ENCODE results near the gene KRTAP10-8.
A peak's percentile ranks its signal among the peaks of the same experiment; 100 is the strongest.
"Not testable (repeated sequence)": the region's sequence is repeated elsewhere in the genome, so short reads cannot be mapped to it uniquely, and the experiment has no call there.

KRTAP10-8 gene

GRCh38 chr21:44618909-44619308, 7.0 kb downstream of the KRTAP10-8 start:
- peak; percentile 59 for DNase-seq

- DNase-seq, result no peak
Observed at GRCh38 chr21:44619886-44620285, 8.0 kb downstream of the KRTAP10-8 start.

GRCh38 chr21:44623575-44623974, 11.7 kb downstream of the KRTAP10-8 start:
- no peak for DNase-seq

DNA sequence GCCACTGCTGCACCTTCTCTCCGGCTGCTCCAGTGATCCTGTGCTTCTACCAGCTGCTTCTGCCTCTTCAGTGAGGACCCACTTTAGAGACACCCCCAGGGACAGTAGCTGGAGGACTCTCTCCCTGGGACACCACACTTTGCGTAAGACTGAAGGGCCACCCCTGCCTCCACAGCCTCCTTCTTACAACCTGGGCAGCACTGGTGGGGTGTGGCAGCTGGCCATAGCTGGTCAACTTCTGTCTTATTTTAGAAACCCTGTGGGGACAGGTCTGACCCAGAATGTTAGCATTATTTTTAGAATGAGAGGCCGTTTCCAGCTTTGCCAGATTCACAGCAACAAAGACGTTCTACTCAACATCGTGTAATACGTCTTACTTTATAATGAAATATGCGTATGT, 13.9 kb downstream of the KRTAP10-8 start:
- DNase-seq, result no peak

- DNase-seq, result no peak
Observed at GRCh38 chr21:44626262-44626661, 14.4 kb downstream of the KRTAP10-8 start.

- no peak for DNase-seq
Observed at GRCh38 chr21:44626673-44627143, 14.8 kb downstream of the KRTAP10-8 start, which contains the start of gene KRTAP10-9. TSS of gene KRTAP10-9 (plus strand) at chr21:44627093. CDS start at chr21:44627172, 79 bp downstream.

DNA sequence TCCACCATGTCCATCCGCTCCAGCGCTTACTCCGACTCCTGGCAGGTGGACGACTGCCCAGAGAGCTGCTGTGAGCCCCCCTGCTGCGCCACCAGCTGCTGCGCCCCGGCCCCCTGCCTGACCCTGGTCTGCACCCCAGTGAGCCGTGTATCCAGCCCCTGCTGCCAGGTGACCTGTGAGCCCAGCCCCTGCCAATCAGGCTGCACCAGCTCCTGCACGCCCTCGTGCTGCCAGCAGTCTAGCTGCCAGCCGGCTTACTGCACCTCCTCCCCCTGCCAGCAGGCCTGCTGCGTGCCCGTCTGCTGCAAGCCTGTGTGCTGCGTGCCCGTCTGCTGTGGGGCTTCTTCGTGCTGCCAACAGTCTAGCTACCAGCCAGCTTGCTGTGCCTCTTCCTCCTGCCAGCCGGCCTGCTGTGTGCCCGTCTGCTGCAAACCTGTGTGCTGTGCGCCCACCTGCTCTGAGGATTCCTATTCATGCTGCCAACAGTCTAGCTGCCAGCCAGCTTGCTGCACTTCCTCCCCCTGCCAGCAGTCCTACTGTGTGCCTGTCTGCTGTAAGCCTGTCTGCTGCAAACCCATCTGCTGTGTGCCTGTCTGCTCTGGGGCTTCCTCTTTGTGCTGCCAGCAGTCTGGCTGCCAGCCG, 15.4 kb downstream of the KRTAP10-8 start:
- not testable (repeated sequence) for DNase-seq

GRCh38 chr21:44627831-44628233, 16.0 kb downstream of the KRTAP10-8 start:
- not testable (repeated sequence) for DNase-seq

- no peak for DNase-seq
Observed at GRCh38 chr21:44628707-44629391, 17.0 kb downstream of the KRTAP10-8 start.

GRCh38 chr21:44630440-44630839, 18.6 kb downstream of the KRTAP10-8 start:
- DNase-seq, result no peak

DNA sequence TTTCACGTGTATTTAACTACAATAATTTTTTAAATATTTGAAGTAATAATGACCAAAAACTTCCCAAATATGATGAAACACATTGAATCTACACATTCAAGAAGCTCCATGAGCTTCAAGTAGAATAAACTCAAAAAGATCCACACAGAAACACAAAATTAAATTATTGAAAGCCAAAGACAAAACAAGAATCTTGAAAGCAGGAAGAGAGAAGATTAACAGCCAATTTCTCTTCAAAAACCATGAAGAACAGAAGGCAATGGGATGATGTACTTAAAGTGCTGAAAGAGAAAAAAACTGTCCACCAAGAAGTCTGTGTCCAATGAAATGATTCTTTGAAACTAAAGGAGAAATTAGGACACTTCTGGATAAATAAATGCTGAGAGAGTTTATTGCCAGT, 20.2 kb downstream of the KRTAP10-8 start:
- DNase-seq, result no peak

DNA sequence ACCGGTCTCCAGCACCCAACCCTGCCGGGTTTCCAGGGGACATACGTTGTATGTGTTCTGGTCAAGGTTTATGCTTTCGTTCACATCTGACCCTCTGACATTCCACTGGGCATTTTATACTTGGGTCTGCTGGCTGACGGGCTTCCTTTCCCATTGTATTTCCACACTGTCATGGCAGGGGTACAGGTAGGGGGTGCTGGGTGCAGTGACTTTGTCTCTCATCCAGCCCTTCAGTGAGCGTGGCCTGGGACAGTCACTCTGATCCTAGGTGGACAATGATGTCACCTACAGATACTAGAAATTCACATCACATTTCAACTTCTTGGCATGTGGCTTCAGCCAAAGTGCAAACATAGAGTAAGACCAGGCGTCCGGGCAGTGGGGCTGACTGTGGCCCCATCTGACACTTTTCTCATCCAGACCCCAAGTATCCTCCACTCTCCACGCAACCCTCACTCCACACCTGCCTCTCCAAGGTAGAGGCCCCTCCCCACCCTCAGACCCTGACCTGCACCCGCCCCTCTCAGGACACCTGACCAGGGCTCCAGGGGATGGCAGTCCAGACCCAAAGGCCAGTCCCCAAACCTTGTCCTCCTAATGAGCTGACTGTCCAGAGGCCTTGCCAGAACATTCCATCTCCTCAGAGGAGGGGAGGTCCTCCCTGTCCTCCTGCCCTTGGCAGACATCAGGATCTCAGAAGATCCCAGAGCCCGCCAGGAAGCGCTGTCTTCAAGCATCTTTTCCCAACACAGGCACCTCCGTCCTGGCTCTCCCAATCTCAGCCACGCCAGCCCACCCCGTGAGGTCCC, 24.5 kb downstream of the KRTAP10-8 start:
- no peak for DNase-seq

GRCh38 chr21:44637018-44637850, 25.4 kb downstream of the KRTAP10-8 start, which contains the start of gene KRTAP10-10:
TSS of gene KRTAP10-10 (plus strand) at chr21:44637356. CDS start at chr21:44637418, 62 bp downstream.
- no peak for DNase-seq

DNA sequence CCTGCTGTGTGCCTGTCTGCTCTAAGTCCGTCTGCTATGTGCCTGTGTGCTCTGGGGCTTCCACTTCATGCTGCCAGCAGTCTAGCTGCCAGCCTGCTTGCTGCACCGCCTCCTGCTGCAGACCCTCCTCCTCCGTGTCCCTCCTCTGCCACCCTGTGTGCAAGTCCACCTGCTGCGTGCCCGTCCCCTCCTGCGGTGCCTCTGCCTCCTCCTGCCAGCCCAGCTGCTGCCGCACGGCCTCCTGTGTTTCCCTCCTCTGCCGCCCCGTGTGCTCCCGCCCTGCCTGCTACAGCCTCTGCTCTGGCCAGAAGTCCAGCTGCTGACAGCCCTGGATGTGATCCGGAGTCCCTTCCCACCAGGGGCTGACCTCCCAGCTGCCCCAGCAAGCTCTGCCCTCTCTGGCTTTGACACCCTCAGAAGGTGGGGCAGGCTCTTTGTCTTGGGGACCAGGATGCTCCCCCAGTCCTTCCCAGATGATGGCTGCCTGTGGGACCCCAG, 26.0 kb downstream of the KRTAP10-8 start:
- not testable (repeated sequence) for DNase-seq

GRCh38 chr21:44638506-44639330, 26.8 kb downstream of the KRTAP10-8 start:
- not testable (repeated sequence) for DNase-seq

DNA sequence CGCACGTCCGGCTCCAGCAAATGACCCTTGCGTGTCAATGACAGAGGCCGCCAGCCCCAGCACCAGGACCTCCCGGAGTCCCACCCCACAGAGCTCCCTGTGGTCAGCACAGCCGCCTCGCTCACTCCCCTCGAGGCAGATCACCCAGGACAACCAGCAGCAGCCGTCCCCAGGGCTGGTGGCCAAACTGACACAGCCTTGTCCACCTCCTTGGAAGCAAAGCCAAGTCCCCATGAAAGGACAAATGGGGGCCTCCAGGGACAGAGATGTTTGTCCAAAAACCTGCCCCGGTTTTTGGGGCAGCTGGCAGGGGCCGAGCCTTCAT, 27.4 kb downstream of the KRTAP10-8 start:
- no peak for DNase-seq

DNA sequence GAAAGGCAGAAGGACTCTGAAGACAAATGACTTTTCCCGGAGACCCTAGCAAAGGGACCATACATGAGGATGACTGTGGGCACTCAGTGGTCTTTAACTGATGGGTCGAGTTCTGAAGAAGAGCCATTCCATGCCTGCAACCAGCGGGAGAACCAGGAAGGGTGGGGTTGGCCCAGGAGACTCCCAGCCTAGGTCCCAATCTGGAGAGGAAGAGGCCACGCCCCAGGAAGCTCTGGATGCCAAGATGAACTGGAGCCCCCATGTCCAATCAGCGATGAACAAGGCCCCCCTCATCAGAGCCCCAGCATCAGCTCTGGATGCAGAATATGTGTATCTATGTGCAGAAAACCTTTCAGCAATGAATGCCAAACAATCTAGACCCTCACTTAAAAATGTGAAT, 28.9 kb downstream of the KRTAP10-8 start:
- DNase-seq, result no peak

- no peak for DNase-seq
Observed at GRCh38 chr21:44643741-44644310, 31.9 kb downstream of the KRTAP10-8 start.

GRCh38 chr21:44644878-44645277, 33.0 kb downstream of the KRTAP10-8 start:
- DNase-seq, result no peak

DNA sequence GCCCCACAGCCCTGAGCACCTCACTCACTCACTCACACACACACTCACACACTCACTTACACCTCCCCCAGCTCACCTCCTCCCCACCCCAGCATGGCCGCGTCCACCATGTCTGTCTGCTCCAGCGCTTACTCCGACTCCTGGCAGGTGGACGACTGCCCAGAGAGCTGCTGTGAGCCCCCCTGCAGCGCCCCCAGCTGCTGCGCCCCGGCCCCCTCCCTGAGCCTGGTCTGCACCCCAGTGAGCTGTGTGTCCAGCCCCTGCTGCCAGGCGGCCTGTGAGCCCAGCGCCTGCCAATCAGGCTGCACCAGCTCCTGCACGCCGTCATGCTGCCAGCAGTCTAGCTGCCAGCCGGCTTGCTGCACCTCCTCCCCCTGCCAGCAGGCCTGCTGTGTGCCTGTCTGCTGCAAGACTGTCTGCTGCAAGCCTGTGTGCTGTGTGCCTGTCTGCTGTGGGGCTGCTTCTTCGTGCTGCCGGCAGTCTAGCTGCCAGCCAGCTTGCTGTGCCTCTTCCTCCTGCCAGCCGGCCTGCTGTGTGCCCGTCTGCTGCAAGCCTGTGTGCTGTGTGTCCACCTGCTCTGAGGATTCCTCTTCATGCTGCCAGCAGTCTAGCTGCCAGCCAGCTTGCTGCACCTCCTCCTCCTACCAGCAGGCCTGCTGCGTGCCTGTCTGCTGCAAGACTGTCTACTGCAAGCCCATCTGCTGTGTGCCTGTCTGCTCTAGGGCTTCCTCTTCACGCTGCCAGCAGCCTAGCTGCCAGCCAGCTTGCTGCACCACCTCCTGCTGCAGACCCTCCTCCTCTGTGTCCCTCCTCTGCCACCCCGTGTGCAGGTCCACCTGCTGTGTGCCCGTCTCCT, 34.7 kb downstream of the KRTAP10-8 start, which contains the start of gene KRTAP10-11:
TSS of gene KRTAP10-11 (plus strand) at position 49 of the 856 bp plus-strand sequence. CDS start at position 94, 45 bp downstream.
- DNase-seq, result not testable (repeated sequence)

Measured in activated naive CD4-positive, alpha-beta T cell treated with anti-CD3 and anti-CD28 coated beads, Interleukin-2, amount 50 U/mL, for 16 hours (primary cell).